Uterus (tissue), 4 donors: ENCODE measurements around the gene PTPN14. TPM values are rescaled to one million over a fixed set of nuclear protein-coding genes. Genes with fewer than 3 reads are reported as not detected.

Source experiments
- DNase-seq, 2 donors: peaks; one replicate each; pipeline ENCODE4 v3.0.0-alpha.2; 2019 to 2020
- H3K27ac ChIP-seq, 2 donors: fragments of 200-600 bp; sonication (generic); 1 replicate in 1 of 2; 2 replicates in 1 of 2; pipeline ENCODE4 v1.5.1; 2016 to 2018
- H3K27me3 ChIP-seq, 2 donors: fragments of 200-600 bp; sonication (generic); one replicate each; pipeline ENCODE4 v1.5.1; 2018 to 2019; ENCODE audit warnings: control low read depth in 1 of 2
- H3K36me3 ChIP-seq, 2 donors: fragments of 200-600 bp; sonication (generic); one replicate each; pipeline ENCODE4 v1.5.1; 2019; ENCODE audit warnings: control low read depth in 1 of 2
- H3K4me1 ChIP-seq, 2 donors: fragments of 200-600 bp; sonication (generic); one replicate each; pipeline ENCODE4 v1.5.1; 2018 to 2019; ENCODE audit warnings: control low read depth in 1 of 2
- H3K4me3 ChIP-seq, 2 donors: fragments of 200-600 bp; sonication (generic); 1 replicate in 1 of 2; 2 replicates in 1 of 2; pipeline ENCODE4 v1.5.1; 2018 to 2019; ENCODE audit warnings: mild to moderate bottlenecking in 1 of 2
- H3K9me3 ChIP-seq, 2 donors: fragments of 200-600 bp; sonication (generic); one replicate each; pipeline ENCODE4 v1.5.1; 2019; ENCODE audit warnings: control low read depth in 1 of 2
- POLR2A ChIP-seq, 2 donors: fragments of 450-650 bp; IDR thresholded peaks; one replicate each; pipeline ENCODE4 v1.6.1; 2016; ENCODE audit warnings: antibody characterized with exemption in 2 of 2, mild to moderate bottlenecking in 1 of 2, moderate library complexity in 1 of 2
- intact Hi-C: fragments of 100-400 bp; cut with DNase I; formaldehyde crosslinking; loops from one replicate; pipeline ENCODE4 v1.15.1; 2023; ENCODE audit warnings: low total_unique reads
- total RNA-seq, 4 donors: library from RNA; depleted of rRNA in 3 of 4; stranded (reverse); fragments of >200 nt in 3 of 4; gene quantifications; one replicate each; pipeline versions ENCODE4 v1.1.0 to v1.2.4, GENCODE V29; 2014 to 2023
- TF ChIP-seq, protein P1 (sequence below), 4 experiments: fragments of 200-600 bp in 2 of 4; fragments of 450-650 bp in 2 of 4; sonication (generic) in 2 of 4; IDR thresholded peaks; one replicate each; pipeline ENCODE4 v1.5.1; 2016 to 2019; ENCODE audit warnings: antibody characterized with exemption in 4 of 4, mild to moderate bottlenecking in 2 of 4, moderate library complexity in 1 of 4
- donor health status: DM: yes; HTN: yes; CAD: no.

The PTPN14 gene
- total RNA-seq, 4 donors from 2014 or later = 13.2 to 78.0 (median 30.9) TPM

- DNase-seq = no peak
Measured at GRCh38 chr1:214324896-214325800, 226.3 kb downstream of the PTPN14 start.

DNA sequence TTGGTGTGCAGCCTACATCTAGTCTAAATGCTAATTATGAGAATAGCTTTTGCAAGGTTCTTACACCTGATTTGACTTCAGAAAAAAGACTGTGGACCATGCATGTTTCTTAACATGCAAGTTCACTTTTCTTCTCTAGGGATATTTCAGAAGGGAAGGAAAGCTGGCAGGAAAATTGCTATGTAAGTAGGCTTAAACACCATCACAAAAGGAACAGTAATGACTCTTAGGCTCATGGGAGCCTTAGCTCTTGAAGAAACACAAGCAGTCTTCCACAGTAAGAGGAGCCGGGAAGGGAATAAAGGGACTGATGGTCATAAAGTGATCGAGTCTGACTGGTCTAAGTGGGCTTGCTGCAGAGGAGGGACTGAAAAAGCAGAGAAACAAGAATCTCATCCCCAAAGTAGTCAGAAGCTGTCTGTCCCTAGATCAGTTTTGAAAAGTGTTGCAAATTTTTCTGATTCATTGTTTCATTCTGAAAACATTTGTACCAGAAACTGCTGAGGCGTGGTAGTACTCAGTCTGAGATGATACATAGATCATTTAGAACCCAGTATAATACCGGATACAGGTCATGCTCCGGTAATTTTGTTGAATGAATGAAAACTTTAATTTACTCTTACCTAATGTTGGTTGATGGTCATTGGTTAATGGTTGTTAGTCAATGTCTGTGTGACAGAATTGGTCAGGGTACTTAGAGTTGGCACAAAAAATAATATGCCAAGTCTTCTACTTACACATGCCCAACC, 229.5 kb downstream of the PTPN14 start:
- intact Hi-C loops = no loop called here
- Histone ChIP-seq H3K9me3 (no peaks in the 10 kb centered on the region), H3K4me3 (no peak overlapping the region), H3K4me1 (no peaks in the 10 kb centered on the region), H3K36me3 (no peaks in the 10 kb centered on the region), H3K27me3 (no peaks in the 10 kb centered on the region), H3K27ac (no peak overlapping the region)
- DNase-seq = no peak
- TF ChIP-seq, protein P1, sequence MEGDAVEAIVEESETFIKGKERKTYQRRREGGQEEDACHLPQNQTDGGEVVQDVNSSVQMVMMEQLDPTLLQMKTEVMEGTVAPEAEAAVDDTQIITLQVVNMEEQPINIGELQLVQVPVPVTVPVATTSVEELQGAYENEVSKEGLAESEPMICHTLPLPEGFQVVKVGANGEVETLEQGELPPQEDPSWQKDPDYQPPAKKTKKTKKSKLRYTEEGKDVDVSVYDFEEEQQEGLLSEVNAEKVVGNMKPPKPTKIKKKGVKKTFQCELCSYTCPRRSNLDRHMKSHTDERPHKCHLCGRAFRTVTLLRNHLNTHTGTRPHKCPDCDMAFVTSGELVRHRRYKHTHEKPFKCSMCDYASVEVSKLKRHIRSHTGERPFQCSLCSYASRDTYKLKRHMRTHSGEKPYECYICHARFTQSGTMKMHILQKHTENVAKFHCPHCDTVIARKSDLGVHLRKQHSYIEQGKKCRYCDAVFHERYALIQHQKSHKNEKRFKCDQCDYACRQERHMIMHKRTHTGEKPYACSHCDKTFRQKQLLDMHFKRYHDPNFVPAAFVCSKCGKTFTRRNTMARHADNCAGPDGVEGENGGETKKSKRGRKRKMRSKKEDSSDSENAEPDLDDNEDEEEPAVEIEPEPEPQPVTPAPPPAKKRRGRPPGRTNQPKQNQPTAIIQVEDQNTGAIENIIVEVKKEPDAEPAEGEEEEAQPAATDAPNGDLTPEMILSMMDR (IDR thresholded peaks at IDR 0.05) = no peak
- no peak for TF ChIP-seq POLR2A (IDR thresholded peaks at IDR 0.05)

More at GRCh38 chr1:214324896-214325800, 226.3 kb downstream of the PTPN14 start:
- Histone ChIP-seq H3K36me3 (no peaks in the 10 kb centered on the region), H3K9me3 (no peaks in the 10 kb centered on the region), H3K4me3 (no peak overlapping the region), H3K27ac (no peak overlapping the region), H3K4me1 (no peaks in the 10 kb centered on the region), H3K27me3 (no peaks in the 10 kb centered on the region)
- intact Hi-C loops = no loop called here
- TF ChIP-seq POLR2A (IDR thresholded peaks at IDR 0.05) = no peak
- TF ChIP-seq, protein P1 (IDR thresholded peaks at IDR 0.05) = no peak

- no peaks in the 10 kb centered on the region for H3K27me3 ChIP-seq
- no peaks in the 10 kb centered on the region for H3K9me3 ChIP-seq
- no peaks in the 10 kb centered on the region for H3K4me1 ChIP-seq
- H3K27ac ChIP-seq = no peak overlapping the region
- H3K4me3 ChIP-seq = no peak overlapping the region
- no peaks in the 10 kb centered on the region for H3K36me3 ChIP-seq
- TF ChIP-seq POLR2A (IDR thresholded peaks at IDR 0.05) = no peak
- TF ChIP-seq, protein P1 (IDR thresholded peaks at IDR 0.05) = no peak
- intact Hi-C loops = loop anchor here (5.0 kb wide), 1 partner anchor 58 kb away; no protein-coding TSS in a partner anchor
- no peak for DNase-seq
Measured at GRCh38 chr1:214319938-214320337, 231.5 kb downstream of the PTPN14 start.

- Histone ChIP-seq H3K4me1 (no peaks in the 10 kb centered on the region), H3K27ac (no peak overlapping the region), H3K36me3 (no peaks in the 10 kb centered on the region), H3K27me3 (no peaks in the 10 kb centered on the region), H3K4me3 (no peak overlapping the region), H3K9me3 (no peaks in the 10 kb centered on the region)
- intact Hi-C loops = loop anchor here (5.0 kb wide), 1 partner anchor 57 kb away; no protein-coding TSS in a partner anchor
- TF ChIP-seq, protein P1 (IDR thresholded peaks at IDR 0.05) = no peak
- no peak for TF ChIP-seq POLR2A (IDR thresholded peaks at IDR 0.05)
- no peak for DNase-seq
Measured at GRCh38 chr1:214318956-214319736, 232.3 kb downstream of the PTPN14 start.
